Measurements from ENCODE around the gene AMOTL2.

AMOTL2 gene

GRCh38 chr3:134336587-134336986 lies 37.7 kb downstream of the AMOTL2 start:
- in situ Hi-C loops (cut with MboI; ENCODE audit: low sequenced_read_pairs), result no loop called here

- in situ Hi-C loops (cut with MboI; ENCODE audit: low sequenced_read_pairs), result no loop called here
Measured at GRCh38 chr3:134334901-134335280, 39.4 kb downstream of the AMOTL2 start.

GRCh38 chr3:134334231-134334900 lies 39.9 kb downstream of the AMOTL2 start:
- in situ Hi-C loops (cut with MboI; ENCODE audit: low sequenced_read_pairs), result no loop called here

GRCh38 chr3:134333522-134334181 lies 40.6 kb downstream of the AMOTL2 start:
- in situ Hi-C loops (cut with MboI; ENCODE audit: low sequenced_read_pairs), result no loop called here

- in situ Hi-C loops (cut with MboI; ENCODE audit: low sequenced_read_pairs), result no loop called here
Measured at GRCh38 chr3:134332344-134332743, 41.9 kb downstream of the AMOTL2 start.

GRCh38 chr3:134331811-134332199 lies 42.4 kb downstream of the AMOTL2 start:
- in situ Hi-C loops (cut with MboI; ENCODE audit: low sequenced_read_pairs), result no loop called here

GRCh38 chr3:134330883-134331810 lies 43.1 kb downstream of the AMOTL2 start:
- in situ Hi-C loops (cut with MboI; ENCODE audit: low sequenced_read_pairs), result no loop called here

- in situ Hi-C loops (cut with MboI; ENCODE audit: low sequenced_read_pairs), result no loop called here
Measured at GRCh38 chr3:134328846-134329245, 45.4 kb downstream of the AMOTL2 start.

GRCh38 chr3:134328147-134328591 lies 46.1 kb downstream of the AMOTL2 start:
- in situ Hi-C loops (cut with MboI; ENCODE audit: low sequenced_read_pairs), result no loop called here

GRCh38 chr3:134327594-134327975 lies 46.7 kb downstream of the AMOTL2 start:
- in situ Hi-C loops (cut with MboI; ENCODE audit: low sequenced_read_pairs), result no loop called here

- in situ Hi-C loops (cut with MboI; ENCODE audit: low sequenced_read_pairs), result no loop called here
Measured at GRCh38 chr3:134326760-134327593, 47.3 kb downstream of the AMOTL2 start.

GRCh38 chr3:134326126-134326525 lies 48.1 kb downstream of the AMOTL2 start:
- in situ Hi-C loops (cut with MboI; ENCODE audit: low sequenced_read_pairs), result no loop called here

GRCh38 chr3:134325706-134326105 lies 48.5 kb downstream of the AMOTL2 start:
- in situ Hi-C loops (cut with MboI; ENCODE audit: low sequenced_read_pairs), result no loop called here

- in situ Hi-C loops (cut with MboI; ENCODE audit: low sequenced_read_pairs), result no loop called here
Measured at GRCh38 chr3:134325061-134325705, 49.1 kb downstream of the AMOTL2 start.

- in situ Hi-C loops (cut with MboI; ENCODE audit: low sequenced_read_pairs), result no loop called here
Measured at GRCh38 chr3:134323966-134324962, 50.0 kb downstream of the AMOTL2 start.

- in situ Hi-C loops (cut with MboI; ENCODE audit: low sequenced_read_pairs), result no loop called here
Measured at GRCh38 chr3:134322286-134322685, 52.0 kb downstream of the AMOTL2 start.

- in situ Hi-C loops (cut with MboI; ENCODE audit: low sequenced_read_pairs), result no loop called here
Measured at GRCh38 chr3:134320749-134321148, 53.5 kb downstream of the AMOTL2 start.

GRCh38 chr3:134319931-134320330 lies 54.3 kb downstream of the AMOTL2 start:
- in situ Hi-C loops (cut with MboI; ENCODE audit: low sequenced_read_pairs), result no loop called here

- in situ Hi-C loops (cut with MboI; ENCODE audit: low sequenced_read_pairs), result no loop called here
Measured at GRCh38 chr3:134318166-134318565, 56.1 kb downstream of the AMOTL2 start.

Measured in HL-60/S4 treated with phorbol 12-myristate 13-acetate at 8.2 ng/mL for 4 days and 3 days (cell line).